ENCODE data around the gene EPM2AIP1.

GRCh38 chr3:37030588-37030987 lies 37.7 kb upstream of the EPM2AIP1 start:
- TF ChIP-seq CTCF (IDR thresholded peaks at IDR 0.05) (no peak), POLR2AphosphoS5 (IDR thresholded peaks at IDR 0.05) (no peak)

Measured in suprapubic skin (tissue), 3 donors.